Neuronal stem cell (in vitro differentiated cells): ENCODE results near the gene ERC2.

Source experiments
- DNase-seq: peaks from one replicate; pipeline ENCODE4 v3.0.0-alpha.2; 2013; ENCODE audit warnings: low spot score
- H2AFZ ChIP-seq: one replicate; pipeline ENCODE4 v1.6.1; 2013; ENCODE audit warnings: mild to moderate bottlenecking, low read length, inconsistent platforms
- H2AK5ac ChIP-seq: 2 replicates; pipeline ENCODE4 v1.6.1; 2013; ENCODE audit warnings: low read depth, mild to moderate bottlenecking, inconsistent platforms, low read length, moderate library complexity, mixed read lengths
- H2BK120ac ChIP-seq: 2 replicates; pipeline ENCODE4 v1.6.1; 2013; ENCODE audit warnings: low read depth, mild to moderate bottlenecking, inconsistent platforms, low read length, moderate library complexity, mixed read lengths
- H2BK12ac ChIP-seq: one replicate; pipeline ENCODE4 v1.6.1; 2013; ENCODE audit warnings: low read length, inconsistent platforms
- H2BK15ac ChIP-seq: 2 replicates; pipeline ENCODE4 v1.6.1; 2013; ENCODE audit warnings: mild to moderate bottlenecking, low read length, inconsistent platforms, mixed read lengths
- H2BK5ac ChIP-seq: one replicate; pipeline ENCODE4 v1.6.1; 2013; ENCODE audit warnings: inconsistent platforms, mild to moderate bottlenecking, low read length, moderate library complexity
- H3K14ac ChIP-seq: one replicate; pipeline ENCODE4 v1.6.1; 2013; ENCODE audit warnings: low read length, inconsistent platforms
- H3K18ac ChIP-seq: 2 replicates; pipeline ENCODE4 v1.6.1; 2013; ENCODE audit warnings: low read length, inconsistent platforms
- H3K23ac ChIP-seq: 2 replicates; pipeline ENCODE4 v1.6.1; 2013; ENCODE audit warnings: low read depth, mild to moderate bottlenecking, mixed read lengths, low read length, inconsistent platforms; ENCODE audit not compliant: poor library complexity
- H3K27ac ChIP-seq: replicated peaks from 3 replicates; pipeline ENCODE4 v1.5.1; 2013; ENCODE audit warnings: low read length, inconsistent platforms
- H3K27me3 ChIP-seq, 3 experiments: 2 replicates each; pipeline ENCODE4 v1.6.1; 2013; ENCODE audit warnings: low read length in 3 of 3, mild to moderate bottlenecking in 2 of 3, inconsistent platforms in 1 of 3, low read depth in 1 of 3, mixed read lengths in 1 of 3, moderate library complexity in 1 of 3; ENCODE audit not compliant: control insufficient read depth in 3 of 3, insufficient read depth in 3 of 3
- H3K36me3 ChIP-seq, 2 donors: replicated peaks in 1 of 2; 2 replicates each; pipeline ENCODE4 v1.6.1; 2013; ENCODE audit warnings: low read length in 2 of 2; ENCODE audit not compliant: control insufficient read depth in 2 of 2, insufficient read depth in 2 of 2
- H3K4ac ChIP-seq: 2 replicates; pipeline ENCODE4 v1.6.1; 2013; ENCODE audit warnings: inconsistent platforms, mild to moderate bottlenecking, low read length, moderate library complexity
- H3K4me1 ChIP-seq, 2 donors: 1 replicate in 1 of 2; 2 replicates in 1 of 2; pipeline ENCODE4 v1.6.1; 2013; ENCODE audit warnings: low read length in 2 of 2, low read depth in 1 of 2; ENCODE audit not compliant: control insufficient read depth in 2 of 2, insufficient read depth in 1 of 2
- H3K4me2 ChIP-seq: one replicate; pipeline ENCODE4 v1.6.1; 2013; ENCODE audit warnings: mild to moderate bottlenecking, low read length, inconsistent platforms; ENCODE audit not compliant: insufficient read depth, poor library complexity, severe bottlenecking
- H3K4me3 ChIP-seq, 2 donors: 2 replicates each; pipeline ENCODE4 v1.5.1; 2013; ENCODE audit warnings: low read length in 2 of 2, mild to moderate bottlenecking in 2 of 2, inconsistent platforms in 1 of 2, moderate library complexity in 1 of 2
- H3K79me1 ChIP-seq: one replicate; pipeline ENCODE4 v1.6.1; 2013; ENCODE audit warnings: low read depth, mild to moderate bottlenecking, inconsistent platforms, low read length, moderate library complexity
- H3K9ac ChIP-seq: one replicate; pipeline ENCODE4 v1.6.1; 2013; ENCODE audit warnings: mild to moderate bottlenecking, low read depth, low read length, inconsistent platforms; ENCODE audit not compliant: poor library complexity
- H3K9me3 ChIP-seq, 2 donors: replicated peaks in 1 of 2; 2 replicates each; pipeline versions ENCODE3 to v1.6.1; 2013; ENCODE audit warnings: low read length in 2 of 2, mild to moderate bottlenecking in 2 of 2, inconsistent platforms in 1 of 2, low read depth in 1 of 2, mixed read lengths in 1 of 2, moderate library complexity in 1 of 2; ENCODE audit not compliant: control insufficient read depth in 2 of 2, insufficient read depth in 1 of 2
- H4K8ac ChIP-seq: one replicate; pipeline ENCODE4 v1.6.1; 2013; ENCODE audit warnings: low read depth, mild to moderate bottlenecking, inconsistent platforms, low read length, moderate library complexity
- H4K91ac ChIP-seq: one replicate; pipeline ENCODE4 v1.6.1; 2013; ENCODE audit warnings: low read length, low read depth, mild to moderate bottlenecking, inconsistent platforms; ENCODE audit not compliant: poor library complexity
- WGBS, 2 donors: extraction: QIAGEN DNeasy Blood & Tissue Kit; methylation state at CpG; one replicate each; pipeline ENCODE4 v1.1.7; 2013; ENCODE audit warnings: missing lambda C conversion rate in 2 of 2, mixed read lengths in 1 of 2; ENCODE audit not compliant: insufficient read length in 2 of 2, insufficient replicate concordance in 1 of 2; ENCODE audit errors: extremely low coverage in 2 of 2; 5-methylcytosine and 5-hydroxymethylcytosine counted together

The ERC2 gene

DNA sequence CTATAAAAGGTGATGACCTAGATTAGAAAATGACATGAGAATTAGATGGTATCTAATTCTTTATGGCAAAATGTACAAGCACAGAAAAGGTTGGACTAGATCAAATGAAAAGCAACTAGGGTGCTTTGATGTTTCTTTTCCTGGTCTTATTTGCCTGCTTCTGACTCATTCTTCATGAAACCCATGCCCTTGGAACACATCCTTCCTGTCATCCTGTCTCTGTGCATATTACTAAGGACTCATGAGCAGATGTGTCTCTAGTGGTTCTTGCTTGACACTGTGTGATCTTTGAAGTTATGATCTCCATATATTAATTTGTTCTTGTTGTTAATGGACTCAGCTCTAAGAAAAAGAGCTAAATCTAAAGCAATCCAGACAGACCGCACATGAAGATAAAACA lies 314.0 kb downstream of the ERC2 start:
- H3K23ac ChIP-seq, result no peak overlapping the region
- no peak overlapping the region for H2BK120ac ChIP-seq
- no peak overlapping the region for H3K27ac ChIP-seq
- H3K36me3 ChIP-seq, result no peaks in the 10 kb centered on the region
- no peak overlapping the region for H3K9ac ChIP-seq
- no peak overlapping the region for H2AFZ ChIP-seq
- H3K4me2 ChIP-seq, result no peak overlapping the region
- H3K4me3 ChIP-seq, result no peak overlapping the region
- no peak overlapping the region for H2BK12ac ChIP-seq
- no peak for DNase-seq
- H4K91ac ChIP-seq, result no peak overlapping the region
- H3K4me1 ChIP-seq, result peaks cover 0 to 3% of the 10 kb centered on the region in 2 donors
- H3K14ac ChIP-seq, result no peak overlapping the region
- no peak overlapping the region for H2BK15ac ChIP-seq
- no CpG with 5 or more reads among the region's 1 CpG for WGBS, 2 donors
- H2AK5ac ChIP-seq, result no peak overlapping the region
- no peak overlapping the region for H3K4ac ChIP-seq
- no peak overlapping the region for H2BK5ac ChIP-seq
- H3K79me1 ChIP-seq, result no peaks in the 10 kb centered on the region
- H3K9me3 ChIP-seq, result no peaks in the 10 kb centered on the region
- no peak overlapping the region for H3K18ac ChIP-seq
- no peaks in the 10 kb centered on the region for H3K27me3 ChIP-seq
- no peak overlapping the region for H4K8ac ChIP-seq

- H3K27me3 ChIP-seq, result no peaks in the 10 kb centered on the region
- no peaks in the 10 kb centered on the region for H3K4me1 ChIP-seq
- no peak overlapping the region for H3K23ac ChIP-seq
- H2BK120ac ChIP-seq, result no peak overlapping the region
- no peak overlapping the region for H3K14ac ChIP-seq
- no peak overlapping the region for H2BK12ac ChIP-seq
- WGBS, 2 donors, result no CpG with 5 or more reads among the region's 3 CpGs
- no peak overlapping the region for H3K18ac ChIP-seq
- no peak overlapping the region for H4K91ac ChIP-seq
- no peaks in the 10 kb centered on the region for H3K9me3 ChIP-seq
- H3K9ac ChIP-seq, result no peak overlapping the region
- H3K4me2 ChIP-seq, result no peak overlapping the region
- no peak overlapping the region for H2BK5ac ChIP-seq
- no peaks in the 10 kb centered on the region for H3K79me1 ChIP-seq
- no peak overlapping the region for H2AFZ ChIP-seq
- H3K27ac ChIP-seq, result no peak overlapping the region
- no peak overlapping the region for H2AK5ac ChIP-seq
- no peak overlapping the region for H4K8ac ChIP-seq
- no peaks in the 10 kb centered on the region for H3K36me3 ChIP-seq
- no peak overlapping the region for H3K4me3 ChIP-seq
- H3K4ac ChIP-seq, result no peak overlapping the region
- no peak for DNase-seq
- no peak overlapping the region for H2BK15ac ChIP-seq
These were observed 320.9 kb downstream of the ERC2 start for GRCh38 chr3:56147354-56147753.

- Histone ChIP-seq H3K9ac (no peak overlapping the region), H3K4me1 (no peaks in the 10 kb centered on the region), H2BK120ac (no peak overlapping the region), H3K14ac (no peak overlapping the region), H2AK5ac (no peak overlapping the region), H3K27ac (no peak overlapping the region), H3K4ac (no peak overlapping the region), H2BK5ac (no peak overlapping the region), H4K91ac (no peak overlapping the region), H4K8ac (no peak overlapping the region), H2BK12ac (no peak overlapping the region), H3K4me3 (no peak overlapping the region), H2AFZ (no peak overlapping the region), H3K9me3 (no peaks in the 10 kb centered on the region), H3K4me2 (no peak overlapping the region), H2BK15ac (no peak overlapping the region), H3K79me1 (no peaks in the 10 kb centered on the region), H3K18ac (no peak overlapping the region), H3K36me3 (no peaks in the 10 kb centered on the region), H3K27me3 (no peaks in the 10 kb centered on the region), H3K23ac (no peak overlapping the region)
- no peak for DNase-seq
- WGBS, 2 donors, result no CpG with 5 or more reads among the region's 2 CpGs
These were observed 322.9 kb downstream of the ERC2 start for GRCh38 chr3:56145410-56145809.

GRCh38 chr3:56144805-56145204 lies 323.5 kb downstream of the ERC2 start:
- Histone ChIP-seq H3K4me1 (peaks cover 0 to 1% of the 10 kb centered on the region in 2 donors), H3K79me1 (no peaks in the 10 kb centered on the region), H2BK12ac (no peak overlapping the region), H3K18ac (no peak overlapping the region), H4K91ac (no peak overlapping the region), H3K4me2 (no peak overlapping the region), H3K23ac (no peak overlapping the region), H3K4me3 (no peak overlapping the region), H3K27ac (no peak overlapping the region), H2BK15ac (no peak overlapping the region), H2BK5ac (no peak overlapping the region), H4K8ac (no peak overlapping the region), H2AK5ac (no peak overlapping the region), H3K27me3 (no peaks in the 10 kb centered on the region), H3K36me3 (no peaks in the 10 kb centered on the region), H3K9ac (no peak overlapping the region), H2AFZ (no peak overlapping the region), H2BK120ac (no peak overlapping the region), H3K14ac (no peak overlapping the region), H3K4ac (no peak overlapping the region), H3K9me3 (no peaks in the 10 kb centered on the region)
- WGBS, 2 donors, result no CpG with 5 or more reads among the region's 4 CpGs
- DNase-seq, result no peak
